Activated CD4-positive, alpha-beta T cell treated with anti-CD3 and anti-CD28 coated beads, Interleukin-2, amount 50 U/mL, for 4 hours (primary cell): ENCODE data around the gene SNX10.

Experiments
- DNase-seq, 2 experiments: peaks; one replicate each; pipeline ENCODE4 v3.0.0-alpha.2; 2020

SNX10 gene

GRCh38 chr7:26337232-26337865, 45.7 kb downstream of the SNX10 start:
- DNase-seq: no peak

- no peak for DNase-seq
These were observed 48.9 kb downstream of the SNX10 start for GRCh38 chr7:26340476-26341018.

GRCh38 chr7:26343320-26343832, 51.7 kb downstream of the SNX10 start:
- no peak for DNase-seq

GRCh38 chr7:26343837-26344236, 52.2 kb downstream of the SNX10 start:
- DNase-seq: no peak

- no peak for DNase-seq
These were observed 53.5 kb downstream of the SNX10 start for GRCh38 chr7:26345202-26345601.

GRCh38 chr7:26345837-26346236, 54.2 kb downstream of the SNX10 start:
- no peak for DNase-seq

GRCh38 chr7:26346611-26347203, 55.0 kb downstream of the SNX10 start:
- no peak for DNase-seq

- DNase-seq: no peak
These were observed 56.7 kb downstream of the SNX10 start for GRCh38 chr7:26348234-26348851.

GRCh38 chr7:26349005-26349915, 57.6 kb downstream of the SNX10 start:
- DNase-seq: no peak

- DNase-seq: no peak
These were observed 59.5 kb downstream of the SNX10 start for GRCh38 chr7:26351171-26351570.

GRCh38 chr7:26356229-26356628, 64.6 kb downstream of the SNX10 start:
- no peak for DNase-seq

- no peak for DNase-seq
These were observed 65.5 kb downstream of the SNX10 start for GRCh38 chr7:26356929-26357798.

- no peak for DNase-seq
These were observed 66.1 kb downstream of the SNX10 start for GRCh38 chr7:26357799-26358151.

GRCh38 chr7:26360650-26361049, 69.0 kb downstream of the SNX10 start:
- DNase-seq: no peak

GRCh38 chr7:26361637-26362036, 70.0 kb downstream of the SNX10 start:
- no peak for DNase-seq

GRCh38 chr7:26363465-26363864, 71.8 kb downstream of the SNX10 start:
- DNase-seq: no peak

GRCh38 chr7:26365077-26365900, 73.6 kb downstream of the SNX10 start:
- DNase-seq: peak; percentile 33 to 37

GRCh38 chr7:26365901-26366275, 74.2 kb downstream of the SNX10 start:
- DNase-seq: no peak

GRCh38 chr7:26367219-26367711, 75.6 kb downstream of the SNX10 start:
- no peak for DNase-seq

GRCh38 chr7:26368542-26368941, 76.9 kb downstream of the SNX10 start:
- DNase-seq: no peak

GRCh38 chr7:26369593-26369992, 77.9 kb downstream of the SNX10 start:
- DNase-seq: peak in 1 of 2 experiments; percentile 5
